Thyroid gland (tissue), 4 donors: ENCODE measurements around the gene PTPRE. TPM values are rescaled to one million over a fixed set of nuclear protein-coding genes. Genes with fewer than 3 reads are reported as not detected.
"Not testable (repeated sequence)": the region's sequence is repeated elsewhere in the genome, so short reads cannot be mapped to it uniquely, and the experiment has no call there.

Experiments
- DNase-seq, 2 donors: peaks; one replicate each; pipeline ENCODE4 v3.0.0-alpha.2; 2019
- H3K27ac ChIP-seq, 3 donors: fragments of 200-600 bp; sonication (generic); 1 replicate in 2 of 3; 2 replicates in 1 of 3; pipeline ENCODE4 v1.5.1; 2016 to 2019; ENCODE audit warnings: mild to moderate bottlenecking in 1 of 3, moderate library complexity in 1 of 3
- H3K27me3 ChIP-seq: fragments of 200-600 bp; sonication (generic); one replicate; pipeline ENCODE4 v1.5.1; 2019
- H3K36me3 ChIP-seq, 2 donors: fragments of 200-600 bp; sonication (generic); one replicate each; pipeline ENCODE4 v1.5.1; 2016 to 2019
- H3K4me1 ChIP-seq, 2 donors: fragments of 200-600 bp; sonication (generic); one replicate each; pipeline ENCODE4 v1.5.1; 2017 to 2019
- H3K4me3 ChIP-seq, 3 donors: fragments of 200-600 bp; sonication (generic); replicated peaks in 1 of 3; 1 replicate in 2 of 3; 2 replicates in 1 of 3; pipeline ENCODE4 v1.5.1; 2016; ENCODE audit warnings: mild to moderate bottlenecking in 1 of 3
- H3K9me3 ChIP-seq: fragments of 200-600 bp; sonication (generic); one replicate; pipeline ENCODE4 v1.5.1; 2017
- POLR2A ChIP-seq, 2 donors: fragments of 450-650 bp; IDR thresholded peaks; one replicate each; pipeline ENCODE4 v1.6.1; 2017; ENCODE audit warnings: antibody characterized with exemption in 2 of 2, mild to moderate bottlenecking in 2 of 2, moderate library complexity in 1 of 2
- WGBS, 2 donors: methylation state at CpG; one replicate each; pipeline ENCODE4 v1.1.5; 2017; 5-methylcytosine and 5-hydroxymethylcytosine counted together
- intact Hi-C: fragments of 100-400 bp; cut with DNase I; formaldehyde crosslinking; loops from one replicate; pipeline ENCODE4 v1.15.1; 2023
- total RNA-seq, 4 donors: library from RNA; depleted of rRNA; stranded (reverse); fragments of >200 nt; gene quantifications; one replicate each; pipeline ENCODE4 v1.2.3, GENCODE V29; 2016
- TF ChIP-seq, protein P1 (sequence below), 6 experiments: fragments of 200-600 bp in 3 of 6; fragments of 450-650 bp in 3 of 6; sonication (generic) in 3 of 6; IDR thresholded peaks; one replicate each; pipeline ENCODE4 v1.5.1; 2016 to 2019; ENCODE audit warnings: antibody characterized with exemption in 6 of 6, mild to moderate bottlenecking in 2 of 6, inconsistent platforms in 1 of 6, moderate library complexity in 1 of 6

PTPRE gene
- total RNA-seq, 4 donors from 2014 or later: 16.8 to 25.0 (median 19.4) TPM

DNA sequence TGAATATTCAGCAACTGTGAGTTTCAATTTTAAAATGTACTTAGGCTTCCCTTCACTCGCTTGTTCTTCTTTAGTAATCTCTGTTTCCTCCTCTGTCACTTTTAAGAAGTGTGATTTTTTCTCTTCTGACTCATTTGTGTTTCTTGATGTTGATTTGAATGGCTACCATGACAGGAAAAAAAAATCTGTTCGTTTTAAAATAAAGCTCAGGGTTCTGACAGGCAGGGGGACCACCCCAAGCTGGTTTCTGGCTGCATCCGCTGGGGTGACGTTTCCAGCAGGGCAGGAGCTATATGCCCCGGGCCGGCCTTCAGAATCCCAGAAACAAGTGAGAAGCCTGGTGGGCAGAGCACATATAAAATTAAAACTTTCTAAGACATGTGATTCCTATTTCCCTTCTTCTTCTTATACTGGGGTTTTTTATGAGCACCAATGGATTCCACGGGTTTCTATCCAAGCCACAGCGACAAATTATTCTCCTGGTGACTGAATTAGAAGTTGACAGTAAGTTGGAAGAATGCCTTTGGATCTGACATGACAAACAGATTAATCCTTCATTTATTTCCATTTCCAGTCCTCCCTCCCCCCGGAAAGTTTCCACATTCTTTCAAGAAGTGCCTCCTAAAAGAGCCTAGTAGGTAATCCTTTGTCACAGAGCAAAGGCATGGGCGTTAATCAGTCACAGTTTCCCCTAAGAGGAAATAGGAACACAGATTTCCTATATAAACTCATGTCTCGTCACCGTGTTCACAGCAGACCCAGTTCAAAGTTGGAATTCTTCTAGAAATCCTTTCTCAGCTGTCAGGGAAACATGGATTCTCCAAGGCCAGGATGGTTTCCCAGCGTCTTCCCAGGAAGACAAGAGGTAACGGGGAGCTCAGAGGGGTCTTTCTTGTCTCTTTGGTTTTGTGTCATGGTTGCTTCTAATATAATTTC lies 79.9 kb downstream of the PTPRE start:
- Histone ChIP-seq H3K27me3 (no peaks in the 10 kb centered on the region), H3K36me3 (no peaks in the 10 kb centered on the region), H3K27ac (peak overlapping the region; percentile 10 to 48 (median 43)), H3K9me3 (no peaks in the 10 kb centered on the region), H3K4me1 (peaks cover 22 to 23% of the 10 kb centered on the region in 2 donors), H3K4me3 (no peak overlapping the region)
- WGBS, 2 donors: 76 to 80% methylated on average over 14 of the region's 14 CpGs
- no peak for DNase-seq
- intact Hi-C loops: no loop called here
- TF ChIP-seq POLR2A (IDR thresholded peaks at IDR 0.05): no peak
- TF ChIP-seq, protein P1, sequence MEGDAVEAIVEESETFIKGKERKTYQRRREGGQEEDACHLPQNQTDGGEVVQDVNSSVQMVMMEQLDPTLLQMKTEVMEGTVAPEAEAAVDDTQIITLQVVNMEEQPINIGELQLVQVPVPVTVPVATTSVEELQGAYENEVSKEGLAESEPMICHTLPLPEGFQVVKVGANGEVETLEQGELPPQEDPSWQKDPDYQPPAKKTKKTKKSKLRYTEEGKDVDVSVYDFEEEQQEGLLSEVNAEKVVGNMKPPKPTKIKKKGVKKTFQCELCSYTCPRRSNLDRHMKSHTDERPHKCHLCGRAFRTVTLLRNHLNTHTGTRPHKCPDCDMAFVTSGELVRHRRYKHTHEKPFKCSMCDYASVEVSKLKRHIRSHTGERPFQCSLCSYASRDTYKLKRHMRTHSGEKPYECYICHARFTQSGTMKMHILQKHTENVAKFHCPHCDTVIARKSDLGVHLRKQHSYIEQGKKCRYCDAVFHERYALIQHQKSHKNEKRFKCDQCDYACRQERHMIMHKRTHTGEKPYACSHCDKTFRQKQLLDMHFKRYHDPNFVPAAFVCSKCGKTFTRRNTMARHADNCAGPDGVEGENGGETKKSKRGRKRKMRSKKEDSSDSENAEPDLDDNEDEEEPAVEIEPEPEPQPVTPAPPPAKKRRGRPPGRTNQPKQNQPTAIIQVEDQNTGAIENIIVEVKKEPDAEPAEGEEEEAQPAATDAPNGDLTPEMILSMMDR (IDR thresholded peaks at IDR 0.05): no peak

DNA sequence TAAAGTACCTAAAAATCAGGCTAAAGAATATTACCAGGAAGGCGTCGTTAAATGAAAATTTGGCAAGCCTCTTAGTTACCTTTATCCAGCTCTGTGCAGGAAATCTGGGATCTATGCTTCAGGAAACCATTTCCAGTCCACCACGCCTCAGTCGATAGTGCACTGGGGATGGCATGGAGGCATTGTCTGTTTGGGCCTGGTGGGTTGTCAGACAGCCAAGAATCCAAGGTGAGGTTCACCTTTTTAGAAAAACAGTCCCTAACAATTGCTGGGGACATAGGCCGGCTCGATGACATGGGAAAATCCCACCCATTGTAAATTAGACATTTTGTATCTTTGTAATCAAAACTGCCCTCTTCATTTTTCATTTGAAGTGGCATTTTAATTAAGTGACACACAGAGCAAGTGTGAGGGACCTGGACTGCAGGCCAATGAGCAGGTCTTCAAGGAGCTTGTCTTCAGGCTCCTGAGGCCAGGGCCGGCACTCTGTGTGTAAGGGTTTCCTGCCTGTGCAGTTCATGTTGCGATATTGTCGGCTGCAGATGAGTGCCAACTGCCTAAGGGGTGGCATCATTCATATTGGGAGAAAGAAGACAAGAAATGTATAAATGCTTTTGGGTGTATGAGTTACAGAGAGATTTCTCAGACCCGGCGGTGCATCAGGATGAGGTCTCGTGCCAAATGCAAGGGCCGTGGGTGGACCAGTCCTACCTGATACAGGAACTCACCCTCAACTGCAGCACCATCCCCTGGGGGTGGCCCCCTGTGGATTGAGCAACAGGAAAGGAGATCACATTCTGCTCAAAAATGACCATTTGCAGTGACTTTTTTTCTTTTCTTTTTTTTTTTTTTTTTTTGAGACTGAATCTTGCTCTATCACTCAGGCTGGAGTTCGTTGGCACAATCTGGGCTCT lies 80.8 kb downstream of the PTPRE start:
- Histone ChIP-seq H3K27me3 (no peaks in the 10 kb centered on the region), H3K27ac (peak overlapping the region in 2 of 3 donors; percentile 10 to 48), H3K9me3 (no peaks in the 10 kb centered on the region), H3K36me3 (no peaks in the 10 kb centered on the region), H3K4me3 (no peak overlapping the region), H3K4me1 (peaks cover 24 to 28% of the 10 kb centered on the region in 2 donors)
- TF ChIP-seq, protein P1 (IDR thresholded peaks at IDR 0.05): no peak
- no peak for TF ChIP-seq POLR2A (IDR thresholded peaks at IDR 0.05)
- DNase-seq: peak in 1 of 2 donors; percentile 15
- 84 to 86% methylated on average over 14 of the region's 14 CpGs for WGBS, 2 donors
- intact Hi-C loops: no loop called here

DNA sequence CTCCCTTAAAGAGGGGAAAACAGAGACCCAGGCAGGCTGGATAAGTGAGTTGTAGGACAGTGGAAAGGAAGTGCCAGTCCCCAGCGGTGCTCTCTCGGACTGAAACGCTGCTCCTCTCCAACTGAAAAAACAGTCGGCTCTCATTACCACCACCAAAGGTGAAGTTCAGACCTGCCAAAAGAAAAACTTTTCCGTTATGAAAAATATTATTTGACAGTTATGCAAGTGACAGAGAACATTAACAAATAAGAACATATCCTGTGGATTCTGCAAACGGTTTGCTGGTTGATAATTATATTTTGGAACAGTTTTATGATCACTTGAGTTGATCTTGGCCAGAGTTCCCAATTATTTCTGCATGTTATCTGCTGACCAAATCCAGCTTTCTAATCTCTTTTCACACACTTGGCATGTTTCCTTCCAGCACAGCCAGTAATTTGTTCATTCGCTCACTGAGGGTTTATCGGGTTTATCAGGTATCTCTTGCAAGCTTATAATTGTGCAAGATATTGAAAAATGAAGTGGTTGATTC lies 82.6 kb downstream of the PTPRE start:
- H3K27ac ChIP-seq: peak overlapping the region in 2 of 3 donors; percentile 47 to 80
- H3K4me3 ChIP-seq: no peak overlapping the region
- 38 to 42% methylated on average over 8 of the region's 8 CpGs for WGBS, 2 donors
- no peak for DNase-seq
- intact Hi-C loops: no loop called here
- H3K36me3 ChIP-seq: no peaks in the 10 kb centered on the region
- H3K4me1 ChIP-seq: peaks cover 24 to 28% of the 10 kb centered on the region in 2 donors
- H3K9me3 ChIP-seq: no peaks in the 10 kb centered on the region
- TF ChIP-seq POLR2A (IDR thresholded peaks at IDR 0.05): peak in 1 of 2 donors; percentile 10
- TF ChIP-seq, protein P1 (IDR thresholded peaks at IDR 0.05): no peak
- H3K27me3 ChIP-seq: no peaks in the 10 kb centered on the region

DNA sequence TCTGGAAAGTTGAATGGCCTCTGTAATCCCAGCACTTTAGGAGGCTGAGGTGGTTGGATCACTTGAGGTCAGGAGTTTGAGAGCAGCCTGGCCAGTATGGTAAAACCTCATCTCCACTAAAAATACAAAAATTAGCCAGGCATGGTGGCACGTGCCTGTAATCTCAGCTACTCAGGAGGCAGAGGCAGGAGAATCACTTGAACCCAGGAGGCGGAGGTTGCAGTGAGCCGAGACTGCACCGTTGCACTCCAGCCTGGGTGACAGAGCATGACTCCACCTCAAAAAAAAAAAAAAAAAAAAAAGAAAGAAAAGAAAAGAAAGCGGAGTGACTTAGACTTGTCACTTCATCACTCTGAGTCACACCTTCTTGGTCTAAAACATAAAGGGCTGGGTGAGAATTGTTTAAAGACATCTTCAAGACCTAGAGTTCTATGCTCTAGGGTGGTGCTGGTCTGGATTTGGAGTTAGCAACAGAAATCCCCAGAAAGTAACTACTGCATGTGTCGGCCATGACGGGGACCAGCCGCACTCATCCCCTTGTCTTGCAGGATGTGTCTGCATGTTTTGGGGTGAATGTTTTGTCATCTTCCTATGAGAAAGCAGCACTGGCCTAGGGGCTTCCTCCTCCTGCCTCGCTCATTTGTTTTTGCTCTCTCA lies 83.4 kb downstream of the PTPRE start:
- intact Hi-C loops, DNase-seq, H3K9me3 ChIP-seq, H3K36me3 ChIP-seq, H3K27me3 ChIP-seq, H3K4me3 ChIP-seq: not testable (repeated sequence)
- WGBS, 2 donors: 38 to 39% methylated on average over 9 of the region's 9 CpGs
- H3K27ac ChIP-seq: peak overlapping the region in 2 of 3 donors; percentile 80 to 89
- H3K4me1 ChIP-seq: peaks cover 24 to 28% of the 10 kb centered on the region in 2 donors
